ENCODE results near the gene EFNA4. TPM values are rescaled to one million over a fixed set of nuclear protein-coding genes. Genes with fewer than 3 reads are reported as not detected.

The EFNA4 gene
- total RNA-seq, 1 experiment from 2014 or later: 59.6 TPM

DNA sequence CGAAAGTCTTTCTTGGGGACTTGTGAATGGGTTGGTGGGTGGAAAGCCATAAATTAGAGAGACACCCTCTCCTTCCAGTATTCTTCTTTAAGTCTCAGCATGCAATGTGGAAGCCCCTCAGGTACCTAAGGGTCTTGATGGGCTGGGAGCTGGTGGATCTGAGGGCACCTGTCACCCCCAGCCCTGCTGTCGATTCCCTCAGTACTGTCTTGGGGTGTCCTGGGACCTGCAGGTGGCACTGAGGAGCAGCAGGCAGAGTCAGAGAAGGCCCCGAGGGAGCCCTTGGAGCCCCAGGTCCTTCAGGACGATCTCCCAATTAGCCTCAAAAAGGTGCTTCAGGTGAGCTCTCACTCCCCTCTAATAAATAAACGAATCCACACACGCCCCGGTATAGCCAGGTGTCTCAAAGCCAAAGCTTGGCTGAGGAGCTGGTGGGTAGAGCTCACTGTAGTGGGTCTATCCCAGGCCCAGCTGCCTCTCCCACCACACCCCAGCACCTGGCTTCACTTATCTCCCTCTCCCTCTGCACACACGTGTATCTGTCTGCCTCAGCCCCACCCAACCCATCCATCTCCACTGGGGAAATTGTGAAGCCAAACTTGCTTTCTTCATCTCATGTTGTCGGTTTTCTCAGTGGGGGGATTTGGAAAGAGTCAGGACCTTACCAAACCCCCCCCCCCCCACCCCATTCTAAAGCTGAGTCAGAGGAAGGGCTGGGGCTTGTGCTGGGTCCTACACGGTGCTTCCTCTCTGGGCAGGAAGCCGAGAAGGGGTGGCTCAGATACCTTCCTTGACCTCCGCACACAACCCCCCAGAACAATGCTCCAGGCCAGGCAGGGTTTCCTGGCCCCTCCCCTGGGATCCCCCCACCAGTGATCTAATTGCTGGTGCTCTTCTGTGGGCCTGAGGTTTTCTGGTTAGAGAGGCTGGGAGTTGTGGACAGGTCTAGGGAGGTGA is 10.8 kb upstream of the EFNA4 start:
- DNase-seq: peak; percentile 79
- H3K36me3 ChIP-seq (replicated peaks; ENCODE audit: control insufficient read depth, insufficient read depth, low read length): peaks cover 1% of the 10 kb centered on the region
- H3K4me3 ChIP-seq (ENCODE audit: insufficient read depth, low read depth, low read length): no peak overlapping the region; the same call in 1 of the 2 replicates
- H3K27me3 ChIP-seq (ENCODE audit: control insufficient read depth, insufficient read depth, low read length): peaks cover 18% of the 10 kb centered on the region

GRCh38 chr1:155053531-155054105 is 9.9 kb upstream of the EFNA4 start:
- Histone ChIP-seq H3K4me3 (ENCODE audit: insufficient read depth, low read depth, low read length) (no peak overlapping the region), H3K36me3 (replicated peaks; ENCODE audit: control insufficient read depth, insufficient read depth, low read length) (peaks cover 1% of the 10 kb centered on the region), H3K27me3 (ENCODE audit: control insufficient read depth, insufficient read depth, low read length) (peaks cover 18% of the 10 kb centered on the region)
- no peak for DNase-seq

DNA sequence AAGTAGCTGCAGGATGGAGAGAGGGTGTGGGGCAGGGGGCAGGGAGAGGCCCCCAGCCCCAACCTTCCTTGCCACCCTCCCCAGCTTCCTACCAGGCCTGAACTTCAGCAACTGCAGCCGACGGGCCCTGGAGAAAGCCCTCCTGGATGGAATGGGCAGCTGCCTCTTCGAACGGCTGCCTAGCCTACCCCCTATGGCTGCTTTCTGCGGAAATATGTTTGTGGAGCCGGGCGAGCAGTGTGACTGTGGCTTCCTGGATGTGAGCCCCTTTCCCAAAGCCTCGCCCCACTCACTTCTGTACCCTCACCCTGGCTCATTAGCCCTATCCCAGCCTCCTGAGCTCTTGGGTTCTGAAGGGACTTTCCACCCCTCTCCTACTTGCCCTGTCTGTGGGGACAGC is 6.4 kb upstream of the EFNA4 start:
- Histone ChIP-seq H3K4me3 (ENCODE audit: insufficient read depth, low read depth, low read length) (no peak overlapping the region), H3K27me3 (ENCODE audit: control insufficient read depth, insufficient read depth, low read length) (peaks cover 10% of the 10 kb centered on the region), H3K36me3 (replicated peaks; ENCODE audit: control insufficient read depth, insufficient read depth, low read length) (peaks cover 1% of the 10 kb centered on the region)
- no peak for DNase-seq

DNA sequence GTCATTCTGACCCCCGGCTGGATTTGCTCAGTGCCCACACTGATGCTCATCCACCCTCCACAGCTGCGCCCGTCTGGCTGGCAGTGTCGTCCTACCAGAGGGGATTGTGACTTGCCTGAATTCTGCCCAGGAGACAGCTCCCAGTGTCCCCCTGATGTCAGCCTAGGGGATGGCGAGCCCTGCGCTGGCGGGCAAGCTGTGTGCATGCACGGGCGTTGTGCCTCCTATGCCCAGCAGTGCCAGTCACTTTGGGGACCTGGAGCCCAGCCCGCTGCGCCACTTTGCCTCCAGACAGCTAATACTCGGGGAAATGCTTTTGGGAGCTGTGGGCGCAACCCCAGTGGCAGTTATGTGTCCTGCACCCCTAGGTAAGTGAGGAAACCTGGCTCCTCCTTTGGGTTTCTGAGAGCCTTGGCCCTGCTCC is 5.7 kb upstream of the EFNA4 start:
- H3K36me3 ChIP-seq (replicated peaks; ENCODE audit: control insufficient read depth, insufficient read depth, low read length): peaks cover 1% of the 10 kb centered on the region
- no peak overlapping the region for H3K4me3 ChIP-seq (ENCODE audit: insufficient read depth, low read depth, low read length)
- peaks cover 4% of the 10 kb centered on the region for H3K27me3 ChIP-seq (ENCODE audit: control insufficient read depth, insufficient read depth, low read length)
- DNase-seq: no peak

- H3K27me3 ChIP-seq (ENCODE audit: control insufficient read depth, insufficient read depth, low read length): peaks cover 9% of the 10 kb centered on the region
- peaks cover 1% of the 10 kb centered on the region for H3K36me3 ChIP-seq (replicated peaks; ENCODE audit: control insufficient read depth, insufficient read depth, low read length)
- no peak for DNase-seq
These were observed 2.8 kb upstream of the EFNA4 start for GRCh38 chr1:155060736-155061135.

GRCh38 chr1:155061381-155062150 is 2.0 kb upstream of the EFNA4 start:
- Histone ChIP-seq H3K4me3 (ENCODE audit: insufficient read depth, low read depth, low read length) (peak overlapping the region; percentile 19; the same call in 1 of the 2 replicates), H3K27me3 (ENCODE audit: control insufficient read depth, insufficient read depth, low read length) (peaks cover 9% of the 10 kb centered on the region), H3K36me3 (replicated peaks; ENCODE audit: control insufficient read depth, insufficient read depth, low read length) (peaks cover 3% of the 10 kb centered on the region)
- DNase-seq: peak; percentile 97

More at GRCh38 chr1:155060736-155061135, 2.8 kb upstream of the EFNA4 start:
- H3K4me3 ChIP-seq (ENCODE audit: insufficient read depth, low read depth, low read length): no peak overlapping the region

- Histone ChIP-seq H3K27me3 (ENCODE audit: control insufficient read depth, insufficient read depth, low read length) (peaks cover 9% of the 10 kb centered on the region), H3K4me3 (ENCODE audit: insufficient read depth, low read depth, low read length) (peak overlapping the region; percentile 90), H3K36me3 (replicated peaks; ENCODE audit: control insufficient read depth, insufficient read depth, low read length) (peaks cover 2% of the 10 kb centered on the region)
- DNase-seq: peak; percentile 97
These were observed 1.3 kb upstream of the EFNA4 start for GRCh38 chr1:155062151-155062686.

- H3K27me3 ChIP-seq (ENCODE audit: control insufficient read depth, insufficient read depth, low read length): peaks cover 9% of the 10 kb centered on the region
- peak; percentile 96 for DNase-seq
- H3K36me3 ChIP-seq (replicated peaks; ENCODE audit: control insufficient read depth, insufficient read depth, low read length): peaks cover 2% of the 10 kb centered on the region
- H3K4me3 ChIP-seq (ENCODE audit: insufficient read depth, low read depth, low read length): peak overlapping the region; percentile 90
These were observed 683 bp upstream of the EFNA4 start for GRCh38 chr1:155062702-155063411.

- Histone ChIP-seq H3K27me3 (ENCODE audit: control insufficient read depth, insufficient read depth, low read length) (peaks cover 9% of the 10 kb centered on the region), H3K36me3 (replicated peaks; ENCODE audit: control insufficient read depth, insufficient read depth, low read length) (peaks cover 4% of the 10 kb centered on the region), H3K4me3 (ENCODE audit: insufficient read depth, low read depth, low read length) (peak overlapping the region; percentile 90)
- no peak for DNase-seq
These were observed 731 bp downstream of the EFNA4 start for GRCh38 chr1:155064111-155064831.

DNA sequence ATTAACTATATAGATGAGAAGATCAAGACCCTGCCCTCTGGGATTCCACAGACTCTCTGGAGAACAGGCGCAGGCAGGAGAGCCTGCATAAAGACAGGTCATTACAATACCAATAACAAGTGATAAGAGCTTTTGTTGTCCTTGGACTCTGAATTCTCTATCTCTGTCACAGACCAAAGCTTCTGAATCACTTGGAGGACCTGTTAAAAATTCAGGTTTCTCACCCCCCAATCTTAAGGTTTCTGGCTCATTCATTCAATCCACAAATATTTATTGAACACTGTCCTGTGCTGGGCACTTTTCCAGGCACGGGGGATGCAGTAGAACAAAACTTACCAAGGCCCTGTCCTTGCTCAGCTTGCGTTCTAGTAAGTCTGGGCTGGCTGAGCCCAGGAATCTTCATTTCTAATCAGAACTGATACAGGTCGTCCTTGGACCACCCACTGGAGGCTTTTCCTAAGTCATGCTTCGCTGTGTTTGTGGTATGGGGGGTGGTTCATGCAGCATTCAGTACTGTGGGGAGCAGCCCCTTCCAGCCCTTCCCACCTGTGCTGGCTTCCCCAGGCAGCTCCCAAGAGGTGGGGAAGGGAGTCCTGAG is 1.4 kb downstream of the EFNA4 start:
- peak; percentile 49 for DNase-seq
- H3K4me3 ChIP-seq (ENCODE audit: insufficient read depth, low read depth, low read length): no peak overlapping the region; the same call in 1 of the 2 replicates
- H3K36me3 ChIP-seq (replicated peaks; ENCODE audit: control insufficient read depth, insufficient read depth, low read length): peaks cover 4% of the 10 kb centered on the region
- H3K27me3 ChIP-seq (ENCODE audit: control insufficient read depth, insufficient read depth, low read length): peaks cover 9% of the 10 kb centered on the region

GRCh38 chr1:155066777-155067176 is 3.2 kb downstream of the EFNA4 start:
- no peak for DNase-seq
- Histone ChIP-seq H3K36me3 (replicated peaks; ENCODE audit: control insufficient read depth, insufficient read depth, low read length) (peaks cover 4% of the 10 kb centered on the region), H3K4me3 (ENCODE audit: insufficient read depth, low read depth, low read length) (no peak overlapping the region), H3K27me3 (ENCODE audit: control insufficient read depth, insufficient read depth, low read length) (peaks cover 18% of the 10 kb centered on the region)

DNA sequence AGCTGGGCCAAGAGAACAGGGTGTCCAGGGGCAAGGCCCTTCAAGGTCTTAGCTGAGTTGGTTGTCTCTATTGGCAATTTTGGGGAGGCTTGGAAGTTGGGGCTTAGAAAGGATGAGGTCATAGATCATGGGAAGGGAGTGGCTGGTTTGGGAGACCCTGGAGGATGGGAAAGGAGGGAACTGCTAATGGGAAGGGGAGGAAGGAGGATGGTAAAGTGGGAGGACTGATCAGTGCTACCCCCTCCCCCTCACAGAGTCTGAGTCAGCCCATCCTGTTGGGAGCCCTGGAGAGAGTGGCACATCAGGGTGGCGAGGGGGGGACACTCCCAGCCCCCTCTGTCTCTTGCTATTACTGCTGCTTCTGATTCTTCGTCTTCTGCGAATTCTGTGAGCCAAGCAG is 5.1 kb downstream of the EFNA4 start:
- Histone ChIP-seq H3K36me3 (replicated peaks; ENCODE audit: control insufficient read depth, insufficient read depth, low read length) (peaks cover 4% of the 10 kb centered on the region), H3K27me3 (ENCODE audit: control insufficient read depth, insufficient read depth, low read length) (peaks cover 20% of the 10 kb centered on the region), H3K4me3 (ENCODE audit: insufficient read depth, low read depth, low read length) (no peak overlapping the region)
- no peak for DNase-seq

All from H7 (cell line).